ENCODE measurements around the gene CIB1.

GRCh38 chr15:90231028-90232017 lies 2.4 kb downstream of the CIB1 start:
- TF ChIP-seq CTCF (IDR thresholded peaks at IDR 0.05) (no peak), POLR2A (IDR thresholded peaks at IDR 0.05) (peak in 1 of 4 donors; percentile 28)
